Glutamatergic neuron (in vitro differentiated cells): ENCODE measurements around the gene TEX19. TPM values are rescaled to one million over a fixed set of nuclear protein-coding genes. Genes with fewer than 3 reads are reported as not detected.

Experiments used
- DNase-seq: peaks from one replicate; pipeline ENCODE4 v3.0.0; 2022
- H3K27ac Mint-ChIP-seq: one replicate; pipeline ENCODE4 v1.8.0; 2020; ENCODE audit warnings: mild to moderate bottlenecking, mixed read lengths, inconsistent platforms; ENCODE audit not compliant: unreplicated experiment
- H3K27me3 Mint-ChIP-seq: one replicate; pipeline ENCODE4 v1.8.0; 2020; ENCODE audit warnings: mild to moderate bottlenecking, moderate library complexity, mixed read lengths, inconsistent platforms; ENCODE audit not compliant: unreplicated experiment
- H3K36me3 Mint-ChIP-seq: one replicate; pipeline ENCODE4 v1.8.0; 2020; ENCODE audit warnings: mild to moderate bottlenecking, mixed read lengths, inconsistent platforms; ENCODE audit not compliant: unreplicated experiment
- H3K4me1 Mint-ChIP-seq: one replicate; pipeline ENCODE4 v1.8.0; 2020; ENCODE audit warnings: mild to moderate bottlenecking, low read depth, mixed read lengths, inconsistent platforms; ENCODE audit not compliant: unreplicated experiment
- H3K4me3 Mint-ChIP-seq: one replicate; pipeline ENCODE4 v1.8.0; 2020; ENCODE audit warnings: mild to moderate bottlenecking, mixed read lengths, inconsistent platforms; ENCODE audit not compliant: unreplicated experiment
- H3K9me3 Mint-ChIP-seq: one replicate; pipeline ENCODE4 v1.8.0; 2020; ENCODE audit warnings: mild to moderate bottlenecking, moderate library complexity, mixed read lengths, inconsistent platforms; ENCODE audit not compliant: unreplicated experiment
- total RNA-seq: library from RNA; stranded (reverse); fragmentation: NEBNext Ultra II Directional; extraction: Animal tissue kit (Norgen Biotek cat#: 25700); gene quantifications from one replicate; pipeline ENCODE4 v1.2.1, GENCODE V29; 2021; ENCODE audit not compliant: unreplicated experiment
- TF ChIP-seq, protein P1 (sequence below): fragments of 200-600 bp; sonication (generic); IDR thresholded peaks from one replicate; pipeline ENCODE4 v1.5.0; 2021; ENCODE audit not compliant: partially characterized antibody, unreplicated experiment

Gene TEX19
- total RNA-seq, 1 donor from 2014 or later = not detected

DNA sequence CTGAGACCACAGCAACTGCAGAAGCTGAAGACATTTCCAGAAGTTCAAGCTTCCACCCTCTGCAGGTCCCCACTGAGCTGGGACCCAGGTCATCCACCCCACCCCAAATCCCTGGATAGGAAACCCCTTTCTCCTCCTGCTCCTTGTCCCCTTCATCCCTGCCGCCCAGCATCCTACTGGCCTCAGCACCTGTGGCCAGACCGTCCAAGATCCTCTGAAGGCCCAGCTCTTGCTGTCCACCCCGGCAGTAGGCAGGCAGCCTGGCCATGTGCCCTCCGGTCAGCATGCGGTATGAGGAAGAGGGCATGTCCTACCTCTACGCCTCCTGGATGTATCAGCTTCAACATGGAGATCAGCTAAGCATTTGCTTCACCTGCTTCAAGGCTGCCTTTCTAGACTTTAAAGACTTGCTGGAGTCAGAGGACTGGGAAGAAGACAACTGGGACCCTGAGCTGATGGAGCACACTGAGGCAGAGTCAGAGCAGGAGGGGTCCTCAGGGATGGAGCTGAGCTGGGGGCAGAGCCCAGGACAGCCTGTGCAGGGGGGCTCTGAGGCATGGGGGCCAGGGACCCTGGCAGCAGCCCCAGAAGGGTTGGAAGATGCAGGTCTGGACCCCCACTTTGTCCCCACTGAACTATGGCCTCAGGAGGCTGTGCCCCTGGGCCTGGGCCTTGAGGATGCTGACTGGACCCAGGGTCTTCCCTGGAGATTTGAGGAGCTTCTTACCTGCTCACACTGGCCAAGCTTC, 3.0 kb downstream of the TEX19 start:
- peaks cover 5% of the 10 kb centered on the region for H3K4me1 Mint-ChIP-seq
- DNase-seq = no peak
- H3K27ac Mint-ChIP-seq = no peak overlapping the region
- H3K9me3 Mint-ChIP-seq = no peaks in the 10 kb centered on the region
- no peak overlapping the region for H3K4me3 Mint-ChIP-seq
- no peaks in the 10 kb centered on the region for H3K27me3 Mint-ChIP-seq
- TF ChIP-seq, protein P1, sequence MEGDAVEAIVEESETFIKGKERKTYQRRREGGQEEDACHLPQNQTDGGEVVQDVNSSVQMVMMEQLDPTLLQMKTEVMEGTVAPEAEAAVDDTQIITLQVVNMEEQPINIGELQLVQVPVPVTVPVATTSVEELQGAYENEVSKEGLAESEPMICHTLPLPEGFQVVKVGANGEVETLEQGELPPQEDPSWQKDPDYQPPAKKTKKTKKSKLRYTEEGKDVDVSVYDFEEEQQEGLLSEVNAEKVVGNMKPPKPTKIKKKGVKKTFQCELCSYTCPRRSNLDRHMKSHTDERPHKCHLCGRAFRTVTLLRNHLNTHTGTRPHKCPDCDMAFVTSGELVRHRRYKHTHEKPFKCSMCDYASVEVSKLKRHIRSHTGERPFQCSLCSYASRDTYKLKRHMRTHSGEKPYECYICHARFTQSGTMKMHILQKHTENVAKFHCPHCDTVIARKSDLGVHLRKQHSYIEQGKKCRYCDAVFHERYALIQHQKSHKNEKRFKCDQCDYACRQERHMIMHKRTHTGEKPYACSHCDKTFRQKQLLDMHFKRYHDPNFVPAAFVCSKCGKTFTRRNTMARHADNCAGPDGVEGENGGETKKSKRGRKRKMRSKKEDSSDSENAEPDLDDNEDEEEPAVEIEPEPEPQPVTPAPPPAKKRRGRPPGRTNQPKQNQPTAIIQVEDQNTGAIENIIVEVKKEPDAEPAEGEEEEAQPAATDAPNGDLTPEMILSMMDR = no peak
- H3K36me3 Mint-ChIP-seq = no peaks in the 10 kb centered on the region

GRCh38 chr17:82365606-82366295, 6.7 kb downstream of the TEX19 start:
- no peaks in the 10 kb centered on the region for H3K36me3 Mint-ChIP-seq
- peaks cover 3% of the 10 kb centered on the region for H3K27me3 Mint-ChIP-seq
- no peak overlapping the region for H3K4me3 Mint-ChIP-seq
- peaks cover 1% of the 10 kb centered on the region for H3K9me3 Mint-ChIP-seq
- H3K4me1 Mint-ChIP-seq = peaks cover 6% of the 10 kb centered on the region
- TF ChIP-seq, protein P1 = no peak
- no peak for DNase-seq
- H3K27ac Mint-ChIP-seq = no peak overlapping the region

- no peak overlapping the region for H3K27ac Mint-ChIP-seq
- no peak overlapping the region for H3K4me3 Mint-ChIP-seq
- H3K4me1 Mint-ChIP-seq = peaks cover 8% of the 10 kb centered on the region
- no peaks in the 10 kb centered on the region for H3K36me3 Mint-ChIP-seq
- H3K9me3 Mint-ChIP-seq = peaks cover 1% of the 10 kb centered on the region
- peaks cover 3% of the 10 kb centered on the region for H3K27me3 Mint-ChIP-seq
- TF ChIP-seq, protein P1 = no peak
- no peak for DNase-seq
These were observed 7.7 kb downstream of the TEX19 start for GRCh38 chr17:82366749-82367148.

DNA sequence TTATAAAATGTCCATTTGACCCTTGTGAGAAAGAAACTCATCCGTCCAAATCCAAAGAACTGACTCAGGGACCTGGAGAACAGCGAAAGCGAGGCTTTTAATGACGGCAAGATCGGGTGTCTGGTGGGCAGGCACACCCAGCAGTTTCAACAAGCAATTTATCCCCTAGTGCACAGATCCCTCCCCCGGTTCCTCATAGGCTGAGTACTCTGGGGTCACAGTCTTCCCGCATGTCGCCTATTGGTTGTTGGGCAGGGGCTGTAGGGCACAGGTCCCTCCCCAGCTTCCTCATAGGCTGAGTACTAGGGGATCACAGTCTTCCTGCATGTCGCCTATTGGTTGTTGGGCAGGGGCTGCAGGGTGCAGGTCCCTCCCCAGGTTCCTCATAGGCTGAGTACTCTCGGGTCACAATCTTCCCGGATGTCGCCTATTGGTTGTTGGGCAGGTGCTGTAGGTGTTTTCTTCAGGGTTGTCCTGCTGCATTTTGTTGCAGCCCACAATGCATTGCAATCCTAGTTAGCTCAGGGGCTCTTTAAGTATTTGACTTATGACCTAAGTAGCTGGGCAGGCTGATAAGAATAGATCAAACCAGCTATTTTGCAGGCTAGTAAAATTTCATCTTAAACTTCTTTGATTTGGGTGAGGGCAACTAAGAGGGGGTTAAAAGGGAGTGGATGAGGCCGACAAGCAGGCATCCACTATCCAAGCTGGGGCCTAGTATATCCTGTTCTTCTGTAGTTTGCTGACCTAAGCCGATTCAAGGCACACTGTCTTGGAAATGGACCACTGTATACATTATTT, 8.9 kb downstream of the TEX19 start:
- H3K27me3 Mint-ChIP-seq = peaks cover 9% of the 10 kb centered on the region
- DNase-seq = peak; percentile 43
- TF ChIP-seq, protein P1 = no peak
- H3K4me1 Mint-ChIP-seq = peaks cover 8% of the 10 kb centered on the region
- no peaks in the 10 kb centered on the region for H3K36me3 Mint-ChIP-seq
- H3K9me3 Mint-ChIP-seq = peaks cover 3% of the 10 kb centered on the region
- peak overlapping the region; percentile 51 for H3K4me3 Mint-ChIP-seq
- H3K27ac Mint-ChIP-seq = peak overlapping the region; percentile 36
